DMS79 treated with DMSO at 0.1 percent for 48 hours (cell line): Measurements from ENCODE around the gene ATF3.
A peak's percentile ranks its signal among the peaks of the same experiment; 100 is the strongest.

Experiments
- DNase-seq: peaks from one replicate; lab custom pipeline; 2025; lab: John Stamatoyannopoulos, UW

The ATF3 gene

DNA sequence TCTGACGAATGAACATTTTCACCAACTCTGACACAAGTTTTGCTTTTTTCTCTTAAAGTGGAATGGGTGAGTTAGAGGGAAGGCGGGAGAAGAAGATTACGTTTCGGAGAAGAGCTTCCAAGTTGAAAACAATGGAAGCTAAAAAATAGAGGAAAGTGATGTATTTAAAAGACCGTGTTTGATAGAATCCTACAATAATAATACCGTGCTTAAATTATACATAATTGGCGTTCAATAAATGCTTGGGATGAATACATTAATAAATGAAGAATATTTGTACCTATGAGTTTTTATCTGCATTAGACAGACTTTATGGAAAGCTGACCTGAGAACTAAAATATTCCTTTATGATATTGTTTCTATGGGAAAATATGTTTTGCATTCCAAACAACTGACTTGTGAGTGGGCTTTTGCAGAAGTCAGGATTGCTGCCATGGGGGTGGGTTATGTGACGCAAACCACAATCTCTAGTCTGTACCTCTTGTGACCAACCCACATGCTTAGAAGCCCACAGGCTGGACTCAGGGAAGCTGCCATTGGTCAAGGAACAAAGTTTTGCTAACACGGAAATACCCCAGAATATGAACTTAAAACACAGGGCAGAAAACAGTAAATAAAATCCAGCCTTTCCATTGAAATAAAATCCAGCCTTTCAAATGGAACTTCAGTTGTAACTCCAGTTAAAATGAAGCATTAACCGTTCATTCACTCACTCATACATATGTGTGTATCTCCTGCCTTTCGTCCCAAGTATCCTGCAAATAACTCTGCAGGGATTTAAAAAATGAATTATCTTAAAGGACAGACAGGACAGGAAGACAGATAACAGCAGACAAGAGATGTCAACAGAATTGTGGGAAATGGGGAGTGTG, 21.3 kb upstream of the ATF3 start:
- no peak for DNase-seq

DNA sequence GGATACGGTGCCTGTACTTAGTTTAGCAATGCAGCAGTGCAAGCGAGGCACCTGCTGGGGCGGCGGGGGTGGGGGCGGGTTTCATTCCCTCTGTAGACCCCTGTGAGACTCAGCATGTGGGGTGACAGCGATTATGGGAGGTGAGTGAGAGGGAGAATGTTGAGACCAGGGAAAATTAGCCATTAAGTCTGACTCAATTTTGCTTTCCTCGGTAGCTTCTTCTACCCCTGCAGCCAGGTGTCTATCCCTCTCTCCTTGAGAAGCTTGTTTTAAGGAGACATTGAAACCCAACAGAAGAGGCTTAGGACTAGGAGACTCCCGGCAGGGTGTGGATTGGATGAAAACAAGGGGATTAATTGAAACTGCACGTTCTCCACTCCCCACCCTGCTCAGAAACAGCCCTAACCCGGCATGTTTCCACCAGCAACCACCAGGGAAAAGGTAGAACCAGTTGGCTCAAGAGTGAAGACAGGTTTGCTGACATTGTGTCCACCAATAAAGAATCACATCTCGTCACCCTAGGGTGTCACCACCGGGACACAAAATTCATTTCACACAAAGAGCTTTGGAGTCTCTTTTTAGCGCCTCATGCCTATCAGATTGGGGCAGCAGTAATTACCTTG, 20.6 kb upstream of the ATF3 start:
- DNase-seq = no peak

DNA sequence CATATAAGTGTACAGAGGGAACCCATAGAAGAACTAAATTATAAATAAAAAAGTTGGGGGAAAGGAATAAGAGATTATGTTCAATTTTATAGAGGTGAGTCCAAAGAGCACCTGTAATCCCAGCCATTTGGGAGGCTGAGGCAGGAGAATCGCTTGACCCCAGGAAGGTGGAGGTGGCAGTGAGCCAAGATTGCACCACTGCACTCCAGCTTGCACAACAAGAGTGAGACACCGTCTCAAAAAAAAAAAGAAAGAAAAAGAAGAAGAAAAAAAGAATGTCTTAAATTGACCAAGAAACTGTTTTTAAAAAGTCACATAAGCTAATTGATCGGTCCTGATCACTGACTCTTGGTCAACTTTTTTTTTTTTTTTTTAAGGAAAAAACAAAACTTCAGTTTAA, 19.1 kb upstream of the ATF3 start:
- no peak for DNase-seq

DNA sequence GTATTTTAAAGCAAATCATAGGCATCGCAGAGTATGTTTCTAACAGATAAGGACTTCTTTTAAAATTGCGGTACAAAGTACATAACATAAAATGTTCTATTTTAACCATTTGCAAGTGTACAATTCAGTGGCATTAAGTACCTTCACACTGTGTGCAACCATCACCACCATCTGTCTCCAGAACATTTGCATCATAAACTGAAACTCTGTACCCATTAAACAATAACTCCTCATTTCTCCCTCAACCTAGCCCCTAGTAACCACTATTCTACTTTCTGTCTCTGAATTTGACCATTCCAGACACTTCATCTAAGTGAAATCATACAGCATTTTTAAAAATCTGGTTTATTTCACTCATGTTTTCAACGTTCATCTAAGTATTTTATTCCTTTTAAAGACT, 16.6 kb upstream of the ATF3 start:
- DNase-seq = no peak

DNA sequence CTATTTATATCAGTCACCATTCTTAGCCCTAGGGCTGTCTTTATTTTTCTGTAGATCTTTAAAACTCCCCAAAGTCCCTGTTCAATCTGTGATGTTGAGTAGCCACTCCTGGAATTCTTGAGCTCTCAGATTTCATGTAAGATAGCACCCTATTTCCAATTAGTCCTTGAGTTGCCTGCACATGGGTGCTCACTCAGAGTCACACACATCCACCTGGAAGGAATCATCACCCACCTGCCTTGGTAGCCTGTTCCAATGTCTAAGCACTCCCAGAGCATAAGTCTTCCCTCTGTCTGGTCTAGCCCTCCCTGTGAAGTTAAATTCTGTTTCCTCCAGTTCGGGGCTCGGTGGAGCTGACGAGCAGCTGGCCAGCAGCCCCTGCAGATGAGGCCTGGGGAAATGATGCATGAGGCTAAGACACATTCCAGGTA, 14.7 kb upstream of the ATF3 start:
- DNase-seq = no peak

DNA sequence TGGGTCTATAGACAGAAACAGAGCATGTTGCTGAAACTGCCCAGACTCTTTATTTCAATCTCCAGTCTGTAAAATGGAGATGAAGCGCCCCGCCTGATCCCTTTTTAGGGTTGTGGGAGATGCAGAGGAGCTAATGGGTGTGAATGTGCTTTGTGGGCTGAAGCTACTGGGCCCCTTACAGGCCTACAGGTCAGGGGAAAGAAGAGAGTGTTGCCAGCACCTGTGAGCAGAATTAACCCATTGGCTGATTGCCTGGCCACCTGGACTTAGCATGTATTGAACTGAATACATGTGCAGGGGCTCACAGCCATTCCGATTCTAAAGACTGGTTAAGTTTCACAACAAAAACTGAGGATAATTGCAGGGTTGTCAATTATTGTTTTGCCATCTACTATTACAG, 13.9 kb upstream of the ATF3 start:
- no peak for DNase-seq

DNA sequence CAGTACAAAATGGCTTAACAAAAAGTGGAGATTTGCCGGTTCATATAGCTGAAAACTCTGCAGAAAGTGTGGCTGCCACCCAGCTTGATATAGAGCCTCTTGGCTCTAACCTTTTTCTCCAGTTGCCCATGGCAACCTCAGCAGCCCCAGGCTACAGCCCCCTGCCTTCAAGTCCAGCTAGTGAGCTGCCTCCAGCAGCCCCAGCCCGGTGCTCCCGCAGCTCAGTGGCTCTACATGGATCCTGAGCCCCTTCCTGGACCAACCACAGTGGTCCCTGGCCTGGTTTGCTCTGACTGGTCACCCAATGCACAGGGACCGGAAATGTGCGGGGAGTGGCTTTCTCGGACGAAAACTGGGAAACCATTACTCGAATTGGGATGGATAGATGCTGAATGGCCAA, 13.3 kb upstream of the ATF3 start:
- no peak for DNase-seq

DNA sequence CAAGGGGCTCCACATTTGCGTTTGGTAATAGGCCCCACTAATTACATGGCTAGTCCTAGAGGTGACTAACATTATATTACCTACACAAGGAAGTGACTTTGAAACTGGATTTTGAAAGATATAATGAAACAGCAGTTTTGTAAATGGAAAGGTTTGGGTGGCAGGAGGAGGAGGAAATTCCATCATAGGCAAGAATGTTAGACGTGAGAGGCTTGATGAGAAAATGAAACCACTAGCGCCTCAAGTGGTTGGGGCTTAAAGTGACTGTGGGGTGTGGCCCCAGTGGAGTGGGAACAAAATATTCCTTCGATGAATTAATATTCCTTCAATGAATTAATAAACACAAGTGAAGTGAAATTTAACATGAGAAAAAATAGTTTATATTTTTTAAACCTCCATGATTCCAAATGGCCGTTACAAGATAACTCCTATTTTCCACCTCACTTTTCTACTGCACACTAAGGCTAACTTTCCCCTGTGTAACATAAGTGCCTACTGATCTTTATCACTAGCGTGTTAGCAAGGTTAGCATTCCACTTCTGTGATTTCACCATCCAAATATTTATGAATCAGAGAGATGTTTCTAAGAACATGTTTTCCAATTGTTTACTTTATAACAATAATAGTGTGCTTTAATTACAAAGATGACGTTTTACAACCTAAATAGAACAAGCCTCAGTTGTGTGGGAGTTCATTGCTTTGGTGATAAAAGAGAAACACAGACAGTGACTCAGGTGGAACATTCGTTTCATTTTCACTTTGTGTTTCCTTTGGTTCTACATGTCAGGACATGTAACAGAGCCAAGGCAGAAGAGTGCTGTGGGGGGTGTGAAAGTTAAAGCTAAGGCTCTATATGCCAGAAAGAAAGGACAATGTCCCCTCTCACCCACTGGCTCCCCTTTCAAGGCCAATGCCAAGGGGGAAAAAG, 12.5 kb upstream of the ATF3 start:
- peak; percentile 57 for DNase-seq

DNA sequence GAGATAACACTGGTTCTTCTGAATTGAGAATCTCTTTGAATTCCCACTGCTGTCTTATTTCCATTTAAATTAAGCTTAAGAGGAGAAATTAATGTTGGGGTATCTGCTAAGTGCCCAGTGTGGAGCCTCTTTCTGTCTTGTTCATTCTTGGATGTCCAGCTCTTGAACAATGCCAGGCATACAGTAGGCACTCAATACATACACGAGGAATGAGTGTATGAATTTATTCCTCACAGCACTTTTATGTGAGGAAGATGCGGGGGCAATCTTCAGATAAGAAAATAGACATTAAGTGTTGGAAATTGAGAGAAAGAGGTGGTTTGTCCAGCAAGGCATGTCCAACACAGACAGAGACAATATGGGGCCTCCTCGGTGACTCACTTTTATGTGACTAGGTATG, 11.8 kb upstream of the ATF3 start:
- DNase-seq = no peak

DNA sequence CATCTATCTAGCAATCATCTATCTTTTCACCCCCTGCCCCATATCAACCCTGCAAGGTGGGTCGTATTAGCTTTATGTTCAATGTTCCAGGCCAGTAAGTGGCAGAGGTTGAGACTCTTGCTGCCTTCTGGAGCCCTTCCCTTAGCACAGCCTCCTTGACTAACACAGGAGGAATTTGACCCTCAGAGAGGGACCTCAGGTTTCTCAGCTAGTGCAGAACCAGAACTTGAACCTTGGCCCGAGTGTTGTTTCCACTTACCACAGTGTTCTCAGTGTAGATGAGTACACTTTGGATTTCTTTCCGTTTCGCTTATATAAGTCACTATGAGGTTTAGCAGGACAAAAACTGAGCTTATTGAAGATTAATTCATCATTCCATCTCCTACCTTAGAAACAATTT, 11.1 kb upstream of the ATF3 start:
- DNase-seq = no peak

DNA sequence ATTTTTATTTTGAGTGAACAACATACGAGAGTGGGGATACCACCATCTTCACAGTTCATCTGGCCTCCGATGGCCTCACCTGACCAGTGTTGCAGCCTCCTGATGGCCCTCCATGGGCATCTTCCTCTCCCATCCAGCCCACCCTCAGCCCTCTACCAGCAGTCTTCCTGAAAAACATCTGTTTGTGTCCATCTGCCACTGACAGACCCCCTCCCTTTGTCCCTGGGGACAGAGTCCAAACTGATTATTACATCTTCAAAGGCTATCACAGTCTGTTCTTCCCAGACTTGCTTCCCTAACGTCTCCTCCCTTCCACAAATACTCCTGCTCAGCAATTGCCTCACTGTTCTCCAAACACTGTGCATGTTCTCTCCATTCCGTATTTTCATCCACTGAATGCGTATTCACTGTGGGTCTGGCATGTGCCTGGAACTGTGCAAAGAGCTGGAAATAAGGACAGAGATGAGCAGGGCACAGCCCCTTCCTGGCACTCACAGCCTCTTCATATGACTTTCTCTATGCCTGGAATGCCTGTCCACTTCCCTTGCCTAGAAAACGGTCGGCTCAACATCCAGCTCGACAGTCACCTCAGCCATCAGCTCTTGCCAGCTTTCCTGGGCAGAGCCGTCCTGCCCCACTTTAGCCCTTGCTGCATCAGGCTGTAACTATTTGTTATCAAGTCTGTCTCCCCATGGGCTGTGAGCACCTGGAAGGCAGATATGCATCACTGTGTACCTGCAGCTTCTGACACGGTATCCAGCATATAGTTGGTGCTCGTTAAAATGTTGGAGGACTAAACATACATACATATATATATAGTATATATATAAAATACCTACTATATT, 8.3 kb upstream of the ATF3 start:
- no peak for DNase-seq

DNA sequence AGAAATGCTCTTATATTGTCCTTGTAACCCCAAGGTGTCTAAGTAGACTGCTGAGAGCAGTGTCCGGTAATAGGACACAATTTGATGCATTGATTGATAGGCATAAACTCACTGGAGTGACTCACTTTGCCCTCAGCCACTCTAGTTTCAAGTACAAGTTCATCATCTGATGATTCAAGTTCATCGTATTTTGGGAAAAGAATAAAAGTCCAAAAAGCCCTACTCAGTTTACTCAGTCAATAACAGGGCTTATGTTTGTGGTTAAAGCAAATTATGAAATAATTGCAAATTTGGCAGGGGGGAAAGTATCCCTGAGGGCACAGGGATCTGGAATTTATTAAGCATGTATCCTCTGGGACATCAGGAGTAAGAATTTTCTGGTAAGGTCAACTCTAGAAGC, 7.6 kb upstream of the ATF3 start:
- DNase-seq = no peak

DNA sequence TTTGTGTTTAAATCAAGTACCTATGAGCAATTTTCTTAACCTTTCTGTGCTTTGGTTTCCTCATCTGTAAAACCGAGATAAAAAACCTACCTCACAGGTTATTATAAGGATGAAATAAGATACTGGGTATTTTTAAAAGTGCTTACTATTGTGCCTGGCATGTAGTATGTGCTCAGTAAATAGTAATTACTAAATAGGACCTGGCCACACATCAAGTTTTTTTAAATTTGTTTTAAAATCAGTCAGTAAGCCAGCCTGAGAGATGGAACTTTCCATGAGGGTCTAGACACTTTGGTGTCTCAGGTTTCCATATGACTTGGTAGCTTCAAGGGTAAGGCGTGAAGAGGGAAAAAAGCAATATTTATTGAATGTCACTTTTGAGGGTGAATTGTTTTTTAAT, 7.0 kb upstream of the ATF3 start:
- DNase-seq = no peak

DNA sequence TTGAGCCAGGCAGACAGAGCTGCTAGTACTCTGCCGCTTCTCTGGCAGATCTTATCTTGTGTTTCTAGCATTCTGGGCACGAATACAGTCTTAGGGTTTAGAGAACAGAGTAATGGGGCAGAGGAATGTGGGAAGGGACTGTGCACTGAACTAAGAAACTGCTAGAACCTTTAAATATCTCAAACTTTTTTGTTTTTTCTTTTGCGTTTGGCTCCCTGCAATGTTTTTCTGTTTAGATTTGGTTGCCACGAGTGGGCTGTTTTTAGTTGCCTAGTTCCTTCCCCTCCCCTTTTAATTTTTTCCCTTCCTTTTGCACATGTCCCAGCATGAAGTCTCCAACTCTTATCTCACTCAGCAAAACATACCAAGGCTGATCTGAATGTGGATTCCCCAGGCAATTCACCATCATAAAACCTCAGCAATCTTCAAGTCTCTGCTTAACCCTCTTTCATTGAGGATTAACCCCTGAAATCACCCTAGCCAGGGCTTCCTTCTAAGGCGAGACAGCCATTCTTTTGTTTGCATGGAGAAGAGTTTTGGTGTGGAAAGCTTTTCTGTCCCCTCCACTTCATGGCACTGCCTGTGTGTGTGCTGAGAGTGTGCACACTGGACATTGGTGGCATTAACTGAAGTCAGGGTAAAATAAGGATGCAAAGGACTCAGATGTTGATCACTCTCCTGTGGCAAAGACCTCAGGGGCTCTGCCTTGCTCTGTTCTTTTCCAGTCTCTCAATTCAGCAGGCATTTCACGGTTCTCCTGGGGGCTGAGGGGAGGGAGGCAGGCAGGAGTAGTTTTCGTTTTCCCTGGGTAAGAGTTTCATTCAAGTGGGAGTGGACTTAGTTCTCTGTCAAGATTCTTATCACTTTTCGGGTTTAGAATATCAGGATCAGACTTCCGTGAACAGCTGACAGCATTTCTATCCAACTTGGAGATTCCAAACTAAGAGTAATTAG, 2.8 kb upstream of the ATF3 start:
- no peak for DNase-seq

DNA sequence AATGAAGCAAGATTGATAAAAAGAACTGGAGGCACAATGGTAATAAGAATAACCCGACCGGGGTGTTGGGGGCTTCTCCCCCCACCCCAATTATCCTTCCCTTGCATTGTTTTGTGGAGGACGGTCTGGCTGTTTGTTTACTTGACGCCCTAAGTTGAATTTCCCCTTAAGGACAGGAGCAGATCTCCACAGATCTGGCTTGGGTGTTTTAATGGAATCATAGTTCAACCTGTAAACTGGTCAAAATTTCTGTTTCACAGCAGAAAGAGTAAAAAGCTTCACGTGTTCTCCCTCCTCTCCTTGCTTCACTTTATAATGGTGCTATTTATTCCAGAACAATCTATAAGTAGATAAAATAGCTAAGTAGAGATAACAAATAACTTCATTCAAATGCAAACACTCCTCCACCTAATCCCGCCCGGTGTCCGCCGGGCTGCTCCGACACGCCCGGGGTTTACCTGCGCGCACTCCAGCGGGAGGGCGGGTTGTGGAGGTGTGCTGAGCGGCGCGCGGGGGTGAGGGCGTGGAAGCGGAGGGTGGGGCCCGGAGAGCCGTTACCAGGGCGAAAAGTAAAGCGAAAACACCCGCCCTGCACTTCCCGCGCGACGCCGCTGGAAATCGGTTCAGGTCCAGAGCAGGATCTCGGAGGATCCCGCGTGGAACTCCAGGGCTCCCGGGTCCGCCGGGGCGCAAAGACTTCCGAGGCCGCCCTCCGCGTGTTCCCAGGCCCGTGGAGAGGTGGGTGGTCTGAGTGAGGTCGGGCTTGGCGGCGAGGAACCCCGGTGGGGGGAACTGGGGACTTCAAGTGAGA, 2.0 kb upstream of the ATF3 start:
- DNase-seq = no peak

DNA sequence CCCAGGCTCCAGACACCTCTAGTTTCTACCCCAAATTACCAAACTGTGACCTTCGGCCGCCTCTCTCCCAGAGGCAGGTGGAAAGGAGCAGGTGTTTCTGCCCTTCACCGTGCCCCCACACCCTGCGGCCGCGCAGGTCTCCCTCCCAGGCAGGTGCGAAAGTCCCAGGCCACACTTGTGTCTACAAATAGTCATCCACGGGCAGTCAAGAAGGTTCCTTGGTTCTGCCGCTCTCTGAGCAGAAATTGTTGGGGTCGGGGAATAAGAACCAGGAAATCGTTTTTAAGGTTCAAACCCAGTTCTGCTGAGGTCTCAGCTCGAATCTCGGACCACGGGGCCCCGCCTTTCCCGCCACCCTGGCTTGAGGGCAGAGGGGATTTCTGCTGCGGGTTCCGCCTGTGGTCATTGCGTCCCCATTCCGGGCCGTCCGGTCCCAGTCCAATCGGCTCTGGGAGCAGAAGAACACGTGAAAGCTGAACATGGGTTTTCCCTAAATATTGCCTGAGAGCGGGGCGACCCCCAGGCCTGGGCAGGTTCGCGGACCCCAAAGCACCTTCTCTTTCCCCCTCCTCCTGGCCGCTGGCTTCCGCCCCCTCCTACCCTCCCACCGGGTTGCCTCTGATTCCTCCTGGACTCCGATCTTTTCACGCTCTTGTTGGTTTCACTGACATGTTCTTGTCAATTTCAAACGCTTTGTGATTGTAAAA, 1.2 kb upstream of the ATF3 start:
- DNase-seq = peak; percentile 23

DNA sequence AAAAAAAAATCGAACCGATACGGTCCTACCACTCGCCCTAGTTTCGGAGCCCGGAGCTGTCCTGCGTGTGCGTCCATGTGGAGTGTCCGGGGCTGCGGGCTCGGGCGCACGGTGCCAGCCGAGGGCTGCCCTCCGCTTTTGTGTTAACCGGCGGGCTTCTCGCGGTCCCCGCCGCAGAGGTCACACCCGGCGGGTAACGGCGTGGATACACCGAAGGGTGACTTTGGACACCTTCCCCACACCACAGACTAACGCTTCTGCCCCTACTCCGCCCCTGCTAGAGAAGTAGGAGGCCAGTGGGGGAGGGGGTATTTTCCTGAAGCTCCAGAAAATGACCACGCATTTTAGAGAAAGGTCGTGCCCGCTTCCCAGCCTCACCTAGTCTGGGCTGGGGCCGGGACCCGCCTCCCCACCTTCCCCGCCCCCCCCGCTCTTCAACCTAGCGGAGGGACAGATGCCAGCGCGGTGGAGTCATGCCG, 609 bp upstream of the ATF3 start:
- DNase-seq = no peak

DNA sequence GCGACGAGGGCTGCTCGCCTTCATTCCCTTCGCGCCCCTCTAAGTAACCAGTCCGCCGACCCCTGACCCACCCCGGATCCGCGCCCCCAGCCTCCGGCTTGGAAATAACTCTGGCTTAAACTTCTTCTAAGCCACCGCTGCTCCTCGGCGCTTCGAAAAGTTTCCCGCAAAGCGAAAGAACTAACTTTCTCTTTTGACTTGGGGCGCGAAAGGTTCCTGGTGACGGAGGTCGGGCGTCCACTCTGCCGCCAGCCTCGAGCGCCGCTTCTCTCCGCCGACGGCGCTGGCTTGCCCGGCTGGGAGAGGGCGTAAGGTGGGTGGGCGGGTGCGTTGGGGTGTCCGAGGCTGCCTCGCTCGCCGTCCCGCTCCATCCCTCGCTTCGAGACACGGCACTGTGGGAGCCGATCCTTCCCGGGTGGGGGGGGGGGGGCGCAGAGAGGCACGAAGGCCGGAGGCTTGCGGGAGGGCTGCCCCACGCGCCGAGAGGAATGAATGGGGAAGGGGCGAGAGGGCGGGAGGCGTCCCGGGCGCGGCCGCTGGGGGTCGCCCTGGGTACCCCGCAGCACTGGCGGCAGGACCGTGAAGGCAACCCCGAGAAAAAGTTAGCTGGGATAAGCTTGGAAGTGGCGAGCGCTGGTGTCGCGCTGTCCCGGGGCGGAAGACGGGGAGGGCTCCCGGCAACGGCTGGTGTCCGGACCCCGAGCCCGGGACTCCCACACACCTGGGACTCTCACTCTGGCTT, 569 bp downstream of the ATF3 start:
- peak; percentile 48 for DNase-seq
